ENCODE results near the gene UBE4B. TPM values are rescaled to one million over a fixed set of nuclear protein-coding genes. Genes with fewer than 3 reads are reported as not detected.

UBE4B gene
- total and polyA plus RNA-seq, 10 of the 15 experiments (the other 5 are each of a cell fraction or from before 2014, with no cell fraction given): 2.9 to 32.6 (median 20.7) TPM

- FAIRE-seq (no peak), ATAC-seq (no peak), DNase-seq (ENCODE audit: low read depth, low spot score) (no peak)
- H3K27ac ChIP-seq (ENCODE audit: control insufficient read depth, insufficient read depth): no peak overlapping the region
- H4K20me1 ChIP-seq (ENCODE audit: control insufficient read depth, insufficient read depth): no peaks in the 10 kb centered on the region
- no peaks in the 10 kb centered on the region for H3K27me3 ChIP-seq (replicated peaks in 1 of 2; ENCODE audit: control insufficient read depth in 2 of 2, insufficient read depth in 2 of 2, low read length in 1 of 2)
- H3K79me2 ChIP-seq (ENCODE audit: control insufficient read depth, insufficient read depth, low read length): no peaks in the 10 kb centered on the region
- ChIA-PET SMC1A (ENCODE audit: uncharacterized antibody, unreplicated experiment) (interaction anchor here (0.8 to 2.2 kb wide), 2 partner anchors 9 to 15 kb away, joined by 3 to 5 read pairs; partner anchors contain the start of gene KIF1B), RAD21 (ENCODE audit: unreplicated experiment) (no interaction called here), CTCF (interaction anchor here (1.4 to 3.4 kb wide), 2 partner anchors 10 to 16 kb away, joined by 3 to 12 read pairs; partner anchors contain the start of gene KIF1B), POLR2A (interaction anchor here (0.6 kb wide), 1 partner anchor 8 kb away, joined by 7 read pairs; no protein-coding TSS in a partner anchor)
- H3K9ac ChIP-seq (ENCODE audit: control insufficient read depth, insufficient read depth, low read length): no peak overlapping the region
- H3K4me3 ChIP-seq: no peak overlapping the region
- intact Hi-C loops (cut with micrococcal nuclease; ENCODE audit: unreplicated experiment) (no loop called here), in situ Hi-C loops (cut with MboI) (no loop called here)
- 0% methylated on average over 1 of the region's 1 CpG for WGBS (ENCODE audit: insufficient coverage, insufficient replicate concordance, low lambda C conversion rate, missing lambda C conversion rate)
- H3K4me2 ChIP-seq (ENCODE audit: control insufficient read depth, insufficient read depth): no peak overlapping the region
- no peaks in the 10 kb centered on the region; the same call in 1 of the 3 replicates for H3K9me3 ChIP-seq (replicated peaks; ENCODE audit: control insufficient read depth, insufficient read depth, low read length)
- no TSS peak for BruUV-seq (replicated peaks)
- H3K36me3 ChIP-seq (ENCODE audit: control insufficient read depth in 2 of 2, insufficient read depth in 2 of 2, low read length in 1 of 2): no peaks in the 10 kb centered on the region
- no peaks in the 10 kb centered on the region for H3K4me1 ChIP-seq (ENCODE audit: control insufficient read depth, insufficient read depth, low read length)
- H2AFZ ChIP-seq (ENCODE audit: control insufficient read depth, low read depth, low read length): no peak overlapping the region
- no peak for TF ChIP-seq PKNOX1 (IDR thresholded peaks at IDR 0.05)
- no peak for TF ChIP-seq HDAC2 (IDR thresholded peaks at IDR 0.05)
- no peak for TF ChIP-seq ZBTB40 (IDR thresholded peaks at IDR 0.05; ENCODE audit: borderline replicate concordance)
- no peak for TF ChIP-seq TBL1XR1 (IDR thresholded peaks at IDR 0.05; ENCODE audit: low read depth, low read length)
- TF ChIP-seq POLR2AphosphoS2 (IDR thresholded peaks at IDR 0.05; ENCODE audit: low read depth, low read length): no peak
- no peak for TF ChIP-seq MTA2 (IDR thresholded peaks at IDR 0.05; ENCODE audit: low read depth)
- TF ChIP-seq TCF7 (IDR thresholded peaks at IDR 0.05; ENCODE audit: borderline replicate concordance): no peak
- TF ChIP-seq CEBPZ (IDR thresholded peaks at IDR 0.05; ENCODE audit: low read depth, low read length): no peak
- no peak for TF ChIP-seq PRDM15 (CRISPR knock-in tag; IDR thresholded peaks at IDR 0.05)
- TF ChIP-seq TCF12 (IDR thresholded peaks at IDR 0.05; ENCODE audit: low read depth, low read length): no peak
- TF ChIP-seq TARDBP (IDR thresholded peaks at IDR 0.05; ENCODE audit: borderline replicate concordance): no peak
These were observed 192.8 kb downstream of the UBE4B start for GRCh38 chr1:10225573-10225972.
